K562 (cell line): Measurements from ENCODE around the gene SH3D21. TPM values are rescaled to one million over a fixed set of nuclear protein-coding genes. Genes with fewer than 3 reads are reported as not detected.

ENCODE experiments used
- EHMT2 ChIP-seq: fragments of 450-650 bp; IDR thresholded peaks from 2 replicates; pipeline ENCODE4 v1.6.1; 2018; ENCODE audit warnings: antibody characterized with exemption
- MLLT1 ChIP-seq, 2 experiments: fragments of 450-650 bp; IDR thresholded peaks; 2 replicates each; pipeline ENCODE4 v1.6.1; 2016
- NFYB ChIP-seq: IDR thresholded peaks from 2 replicates; pipeline ENCODE4 v1.6.1; 2011; ENCODE audit warnings: mild to moderate bottlenecking, moderate library complexity; ENCODE audit not compliant: insufficient read length; ENCODE audit errors: extremely low read depth
- PCBP2 ChIP-seq: fragments of 200-400 bp; formaldehyde crosslinking; IDR thresholded peaks from 2 replicates; pipeline ENCODE4 v1.6.1; 2018; ENCODE audit warnings: low read length, low read depth, mild to moderate bottlenecking, moderate library complexity; ENCODE audit not compliant: poor library complexity, severe bottlenecking
- PREB ChIP-seq: sonication (generic); formaldehyde crosslinking; IDR thresholded peaks from 2 replicates; pipeline ENCODE4 v1.8.1; 2023; ENCODE audit warnings: mild to moderate bottlenecking, missing genetic modification reagents
- PYGO2 ChIP-seq: fragments of 450-650 bp; IDR thresholded peaks from 2 replicates; pipeline ENCODE4 v1.6.1; 2016; ENCODE audit warnings: mild to moderate bottlenecking, missing genetic modification characterization, moderate library complexity, missing compliant biosample characterization
- SETDB1 ChIP-seq: IDR thresholded peaks from one replicate; pipeline ENCODE4 v1.6.1; 2012; ENCODE audit warnings: low read length, control low read depth, inconsistent platforms
- SMAD2 ChIP-seq: fragments of 150-350 bp; IDR thresholded peaks from 2 replicates; pipeline ENCODE4 v1.6.1; 2014; ENCODE audit warnings: low read depth, mild to moderate bottlenecking, low read length
- ZBTB1 ChIP-seq: sonication (generic); formaldehyde crosslinking; IDR thresholded peaks from 2 replicates; pipeline ENCODE4 v1.8.1; 2023; ENCODE audit warnings: missing genetic modification reagents, low read depth, mild to moderate bottlenecking, borderline replicate concordance
- ZNF24 ChIP-seq: fragments of 450-650 bp; IDR thresholded peaks from 2 replicates; pipeline ENCODE4 v1.6.1; 2016
- ZNF253 ChIP-seq: fragments of 250-450 bp; sonication (Bioruptor Pico); conservative IDR thresholded peaks from 2 replicates; pipeline ENCODE4 v1.6.1; 2021; ENCODE audit warnings: mild to moderate bottlenecking
- ZNF408 ChIP-seq: fragments of 250-450 bp; sonication (Bioruptor Pico); IDR thresholded peaks from 2 replicates; pipeline ENCODE4 v1.4.0; 2020; ENCODE audit warnings: low read depth, mild to moderate bottlenecking, moderate library complexity
- polyA plus RNA-seq, 8 experiments: library from polyadenylated mRNA; depleted of rRNA in 4 of 8; stranded (reverse) in 5 of 8; unstranded in 3 of 8; fragments of >200 nt; fragmentation: Nextera tagmentation in 2 of 8; fragmentation: Illumina TruSeq in 1 of 8; extraction: Ambion mirVana in 2 of 8; extraction: Trizol in 1 of 8; gene quantifications; 2 replicates each; pipeline versions ENCODE4 v1.2.1 to v1.2.3, GENCODE V29; 2011 to 2014; ENCODE audit warnings: inconsistent platforms in 1 of 8, missing spikeins in 1 of 8
- total RNA-seq, 7 experiments: library from RNA; depleted of rRNA in 6 of 7; stranded (reverse); fragments of >200 nt in 6 of 7; fragmentation: Illumina TruSeq in 2 of 7; extraction: Trizol in 2 of 7; gene quantifications; 2 replicates each; pipeline versions ENCODE4 v1.2.1 to v1.2.3, GENCODE V29; 2011 to 2021; ENCODE audit warnings: low replicate concordance in 1 of 7
- TF ChIP-seq, protein P1 (sequence below), 2 experiments: fragments of 450-650 bp in 1 of 2; sonication (generic) in 1 of 2; formaldehyde crosslinking in 1 of 2; IDR thresholded peaks; 2 replicates each; pipeline versions ENCODE4 v1.7.1 to v1.9.0; 2016 to 2022; ENCODE audit warnings: inconsistent platforms in 1 of 2, mild to moderate bottlenecking in 1 of 2, missing genetic modification reagents in 1 of 2

SH3D21 gene
- total and polyA plus RNA-seq, 9 of the 15 experiments (the other 6 are each of a cell fraction or from before 2014, with no cell fraction given) = 0.01 to 4.7 (median 1.8) TPM

DNA sequence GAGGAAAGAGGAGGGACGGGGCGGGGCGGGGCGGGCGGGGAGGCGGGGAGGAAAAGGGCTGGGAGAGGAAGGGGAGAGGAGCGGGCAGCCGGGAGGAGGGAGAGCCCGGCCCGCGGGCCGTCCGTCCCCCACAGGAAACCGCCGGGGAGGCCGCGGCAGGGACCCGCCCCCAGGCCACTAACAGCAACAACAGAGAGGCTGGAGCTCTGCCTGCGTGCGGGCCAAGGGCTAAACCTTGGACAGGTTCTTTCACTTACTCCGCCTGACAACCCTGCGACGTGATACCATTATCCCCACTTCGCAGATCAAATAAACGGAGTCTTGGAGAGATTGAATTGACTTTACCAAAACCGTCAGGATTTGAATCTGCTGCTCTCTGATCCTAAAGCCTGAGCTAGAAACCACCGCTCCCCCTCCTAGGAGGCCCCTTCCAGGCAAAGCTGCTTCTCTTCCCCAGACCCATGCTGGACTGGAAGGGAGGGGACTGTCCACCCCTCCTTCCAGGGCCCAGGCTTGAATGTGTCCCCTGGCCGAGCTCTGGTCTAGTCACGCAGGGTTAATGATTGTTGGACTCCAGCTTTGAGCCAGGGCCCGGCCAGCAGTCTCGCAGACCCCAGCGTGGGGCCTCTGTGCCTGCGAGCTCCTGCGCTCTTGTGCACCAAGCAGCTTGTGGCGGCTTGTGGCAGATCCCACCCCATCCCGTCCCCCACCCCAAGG, 17.6 kb downstream of the SH3D21 start, which contains the start of gene EVA1B (continued):
- TF ChIP-seq, protein P1, sequence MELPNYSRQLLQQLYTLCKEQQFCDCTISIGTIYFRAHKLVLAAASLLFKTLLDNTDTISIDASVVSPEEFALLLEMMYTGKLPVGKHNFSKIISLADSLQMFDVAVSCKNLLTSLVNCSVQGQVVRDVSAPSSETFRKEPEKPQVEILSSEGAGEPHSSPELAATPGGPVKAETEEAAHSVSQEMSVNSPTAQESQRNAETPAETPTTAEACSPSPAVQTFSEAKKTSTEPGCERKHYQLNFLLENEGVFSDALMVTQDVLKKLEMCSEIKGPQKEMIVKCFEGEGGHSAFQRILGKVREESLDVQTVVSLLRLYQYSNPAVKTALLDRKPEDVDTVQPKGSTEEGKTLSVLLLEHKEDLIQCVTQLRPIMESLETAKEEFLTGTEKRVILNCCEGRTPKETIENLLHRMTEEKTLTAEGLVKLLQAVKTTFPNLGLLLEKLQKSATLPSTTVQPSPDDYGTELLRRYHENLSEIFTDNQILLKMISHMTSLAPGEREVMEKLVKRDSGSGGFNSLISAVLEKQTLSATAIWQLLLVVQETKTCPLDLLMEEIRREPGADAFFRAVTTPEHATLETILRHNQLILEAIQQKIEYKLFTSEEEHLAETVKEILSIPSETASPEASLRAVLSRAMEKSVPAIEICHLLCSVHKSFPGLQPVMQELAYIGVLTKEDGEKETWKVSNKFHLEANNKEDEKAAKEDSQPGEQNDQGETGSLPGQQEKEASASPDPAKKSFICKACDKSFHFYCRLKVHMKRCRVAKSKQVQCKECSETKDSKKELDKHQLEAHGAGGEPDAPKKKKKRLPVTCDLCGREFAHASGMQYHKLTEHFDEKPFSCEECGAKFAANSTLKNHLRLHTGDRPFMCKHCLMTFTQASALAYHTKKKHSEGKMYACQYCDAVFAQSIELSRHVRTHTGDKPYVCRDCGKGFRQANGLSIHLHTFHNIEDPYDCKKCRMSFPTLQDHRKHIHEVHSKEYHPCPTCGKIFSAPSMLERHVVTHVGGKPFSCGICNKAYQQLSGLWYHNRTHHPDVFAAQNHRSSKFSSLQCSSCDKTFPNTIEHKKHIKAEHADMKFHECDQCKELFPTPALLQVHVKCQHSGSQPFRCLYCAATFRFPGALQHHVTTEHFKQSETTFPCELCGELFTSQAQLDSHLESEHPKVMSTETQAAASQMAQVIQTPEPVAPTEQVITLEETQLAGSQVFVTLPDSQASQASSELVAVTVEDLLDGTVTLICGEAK (IDR thresholded peaks at IDR 0.05) = peak; percentile 56; the same call in 1 of the 2 replicates
- TF ChIP-seq, protein P1 (CRISPR knock-in tag; IDR thresholded peaks at IDR 0.05) = no peak
- no peak for TF ChIP-seq PREB (CRISPR knock-in tag)
- no peak for TF ChIP-seq ZNF408 (CRISPR knock-in tag)
- TF ChIP-seq MLLT1 (IDR thresholded peaks at IDR 0.05) = 0 out of 4 replicates have a peak, but pooled peaks of 1 of the 2 experiments have one; percentile 21
- TF ChIP-seq ZNF24 = peak; percentile 44
- TF ChIP-seq SETDB1 = no peak
- TF ChIP-seq PCBP2 = no peak
- no peak for TF ChIP-seq ZNF253
- no peak for TF ChIP-seq ZBTB1 (CRISPR knock-in tag)
- TF ChIP-seq EHMT2 = no peak
- no peak for TF ChIP-seq NFYB
- TF ChIP-seq SMAD2 = no peak
- TF ChIP-seq PYGO2 (tag) = no peak
